ENCODE results near the gene PSMG1. TPM values are rescaled to one million over a fixed set of nuclear protein-coding genes. Genes with fewer than 3 reads are reported as not detected.

PSMG1 gene
- polyA plus RNA-seq, 4 donors, result 27.3 to 68.2 (median 48.7) TPM

DNA sequence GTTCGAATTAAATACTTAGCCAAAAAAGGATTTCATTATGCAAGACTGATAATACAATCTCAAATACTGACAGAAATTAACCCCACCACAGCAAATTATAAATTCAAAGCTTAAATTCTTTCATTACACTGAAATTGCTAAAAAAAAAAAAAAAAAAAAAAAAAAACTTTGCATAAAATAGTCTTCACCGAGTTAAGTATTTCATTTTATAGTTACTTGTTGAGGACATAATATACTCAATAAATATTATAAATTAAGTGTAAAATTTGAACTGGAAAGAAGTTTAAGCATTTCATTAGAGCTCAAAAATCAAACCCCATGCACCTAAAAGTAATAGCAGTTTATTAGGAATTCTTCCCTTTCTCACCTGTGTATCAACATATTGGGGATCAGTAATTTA, 1.9 kb upstream of the PSMG1 start:
- FAIRE-seq, result no peak
- Histone ChIP-seq H3K27me3 (ENCODE audit: control insufficient read depth in 3 of 3, insufficient read depth in 3 of 3, low read length in 3 of 3) (no peaks in the 10 kb centered on the region), H3K27ac (ENCODE audit: low read depth in 1 of 3, low read length in 2 of 3) (no peak overlapping the region), H3K4me1 (ENCODE audit: control insufficient read depth in 3 of 3, insufficient read depth in 2 of 3, low read depth in 1 of 3, low read length in 2 of 3) (no peaks in the 10 kb centered on the region), H3K36me3 (ENCODE audit: control insufficient read depth in 3 of 3, insufficient read depth in 2 of 3, low read depth in 1 of 3, low read length in 3 of 3) (peaks cover 0 to 6% (median 1%) of the 10 kb centered on the region in 3 donors), H3K9me3 (ENCODE audit: control insufficient read depth in 2 of 2, insufficient read depth in 1 of 2, low read depth in 1 of 2, low read length in 1 of 2) (no peaks in the 10 kb centered on the region), H3K4me3 (ENCODE audit: low read depth in 1 of 3, low read length in 3 of 3) (no peak overlapping the region)
- WGBS, 3 donors, result 81 to 89% (median 88%) methylated on average over 2 of the region's 2 CpGs
- DNase-seq, result no peak

- Histone ChIP-seq H3K36me3 (ENCODE audit: control insufficient read depth in 3 of 3, insufficient read depth in 2 of 3, low read depth in 1 of 3, low read length in 3 of 3) (peaks cover 0 to 6% (median 1%) of the 10 kb centered on the region in 3 donors), H3K4me3 (ENCODE audit: low read depth in 1 of 3, low read length in 3 of 3) (peak overlapping the region; percentile 55 to 94 (median 78)), H3K9me3 (ENCODE audit: control insufficient read depth in 2 of 2, insufficient read depth in 1 of 2, low read depth in 1 of 2, low read length in 1 of 2) (no peaks in the 10 kb centered on the region), H3K4me1 (ENCODE audit: control insufficient read depth in 3 of 3, insufficient read depth in 2 of 3, low read depth in 1 of 3, low read length in 2 of 3) (no peaks in the 10 kb centered on the region), H3K27ac (ENCODE audit: low read depth in 1 of 3, low read length in 2 of 3) (peak overlapping the region; percentile 81 to 96 (median 90)), H3K27me3 (ENCODE audit: control insufficient read depth in 3 of 3, insufficient read depth in 3 of 3, low read length in 3 of 3) (no peaks in the 10 kb centered on the region)
- FAIRE-seq, result no peak
- DNase-seq, result peak in 1 of 2 donors; percentile 25
- WGBS, 3 donors, result 3 to 4% (median 4%) methylated on average over 22 of the region's 22 CpGs
These were observed 1.1 kb upstream of the PSMG1 start for GRCh38 chr21:39184050-39184980.

- H3K27me3 ChIP-seq (ENCODE audit: control insufficient read depth in 3 of 3, insufficient read depth in 3 of 3, low read length in 3 of 3), result no peaks in the 10 kb centered on the region
- DNase-seq, result peak; percentile 43 to 64
These were observed 573 bp downstream of the PSMG1 start for GRCh38 chr21:39182484-39183271.

DNA sequence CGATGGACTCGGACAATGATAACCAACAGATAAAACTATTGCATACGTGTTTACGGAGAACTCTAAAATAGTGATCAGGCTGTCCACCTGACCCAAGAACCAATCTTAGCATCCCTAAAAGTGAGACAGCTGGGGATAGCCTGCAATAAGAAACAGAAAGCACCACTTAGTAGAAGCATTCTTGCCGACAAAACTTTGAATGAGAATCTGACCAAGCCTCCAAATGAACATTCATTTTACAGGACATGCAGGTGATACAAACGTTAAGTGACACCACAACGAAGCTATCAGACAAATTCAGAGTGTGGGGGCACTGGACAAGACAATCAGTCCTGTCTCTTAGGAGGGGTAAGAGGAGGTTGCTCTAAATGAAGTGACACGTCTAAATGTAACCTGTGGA, 1.2 kb downstream of the PSMG1 start:
- DNase-seq, result no peak
- FAIRE-seq, result no peak
- peak overlapping the region; percentile 25 to 94 (median 78) for H3K4me3 ChIP-seq (ENCODE audit: low read depth in 1 of 3, low read length in 3 of 3)
- peaks cover 0 to 11% (median 0%) of the 10 kb centered on the region in 3 donors for H3K36me3 ChIP-seq (ENCODE audit: control insufficient read depth in 3 of 3, insufficient read depth in 2 of 3, low read depth in 1 of 3, low read length in 3 of 3)
- H3K9me3 ChIP-seq (ENCODE audit: control insufficient read depth in 2 of 2, insufficient read depth in 1 of 2, low read depth in 1 of 2, low read length in 1 of 2), result no peaks in the 10 kb centered on the region
- H3K4me1 ChIP-seq (ENCODE audit: control insufficient read depth in 3 of 3, insufficient read depth in 2 of 3, low read depth in 1 of 3, low read length in 2 of 3), result no peaks in the 10 kb centered on the region
- H3K27me3 ChIP-seq (ENCODE audit: control insufficient read depth in 3 of 3, insufficient read depth in 3 of 3, low read length in 3 of 3), result no peaks in the 10 kb centered on the region
- no peak overlapping the region for H3K27ac ChIP-seq (ENCODE audit: low read depth in 1 of 3, low read length in 2 of 3)
- WGBS, 3 donors, result 16 to 47% (median 37%) methylated on average over 8 of the region's 8 CpGs

More at GRCh38 chr21:39182484-39183271, 573 bp downstream of the PSMG1 start:
- 0 to 2% (median 1%) methylated on average over 47 to 51 of the region's 51 CpGs for WGBS, 3 donors
- peaks cover 0 to 11% (median 0%) of the 10 kb centered on the region in 3 donors for H3K36me3 ChIP-seq (ENCODE audit: control insufficient read depth in 3 of 3, insufficient read depth in 2 of 3, low read depth in 1 of 3, low read length in 3 of 3)
- FAIRE-seq, result no peak
- peak overlapping the region; percentile 64 to 94 (median 78) for H3K4me3 ChIP-seq (ENCODE audit: low read depth in 1 of 3, low read length in 3 of 3)
- no peaks in the 10 kb centered on the region for H3K9me3 ChIP-seq (ENCODE audit: control insufficient read depth in 2 of 2, insufficient read depth in 1 of 2, low read depth in 1 of 2, low read length in 1 of 2)
- H3K4me1 ChIP-seq (ENCODE audit: control insufficient read depth in 3 of 3, insufficient read depth in 2 of 3, low read depth in 1 of 3, low read length in 2 of 3), result no peaks in the 10 kb centered on the region
- H3K27ac ChIP-seq (ENCODE audit: low read depth in 1 of 3, low read length in 2 of 3), result peak overlapping the region; percentile 57 to 96 (median 90)

GRCh38 chr21:39181205-39181818, 1.9 kb downstream of the PSMG1 start:
- no peak overlapping the region for H3K4me3 ChIP-seq (ENCODE audit: low read depth in 1 of 3, low read length in 3 of 3)
- DNase-seq (no peak), FAIRE-seq (no peak)
- 74 to 88% (median 78%) methylated on average over 4 of the region's 4 CpGs for WGBS, 3 donors
- no peaks in the 10 kb centered on the region for H3K4me1 ChIP-seq (ENCODE audit: control insufficient read depth in 3 of 3, insufficient read depth in 2 of 3, low read depth in 1 of 3, low read length in 2 of 3)
- H3K9me3 ChIP-seq (ENCODE audit: control insufficient read depth in 2 of 2, insufficient read depth in 1 of 2, low read depth in 1 of 2, low read length in 1 of 2), result no peaks in the 10 kb centered on the region
- H3K36me3 ChIP-seq (ENCODE audit: control insufficient read depth in 3 of 3, insufficient read depth in 2 of 3, low read depth in 1 of 3, low read length in 3 of 3), result peaks cover 0 to 11% (median 0%) of the 10 kb centered on the region in 3 donors
- no peaks in the 10 kb centered on the region for H3K27me3 ChIP-seq (ENCODE audit: control insufficient read depth in 3 of 3, insufficient read depth in 3 of 3, low read length in 3 of 3)
- no peak overlapping the region for H3K27ac ChIP-seq (ENCODE audit: low read depth in 1 of 3, low read length in 2 of 3)

GRCh38 chr21:39180429-39181019, 2.7 kb downstream of the PSMG1 start:
- no peaks in the 10 kb centered on the region for H3K4me1 ChIP-seq (ENCODE audit: control insufficient read depth in 3 of 3, insufficient read depth in 2 of 3, low read depth in 1 of 3, low read length in 2 of 3)
- no peak overlapping the region for H3K4me3 ChIP-seq (ENCODE audit: low read depth in 1 of 3, low read length in 3 of 3)
- no peak for DNase-seq
- H3K27me3 ChIP-seq (ENCODE audit: control insufficient read depth in 3 of 3, insufficient read depth in 3 of 3, low read length in 3 of 3), result no peaks in the 10 kb centered on the region
- WGBS, 3 donors, result 90 to 95% (median 90%) methylated on average over 2 of the region's 2 CpGs
- H3K27ac ChIP-seq (ENCODE audit: low read depth in 1 of 3, low read length in 2 of 3), result no peak overlapping the region
- peaks cover 0 to 14% (median 0%) of the 10 kb centered on the region in 3 donors for H3K36me3 ChIP-seq (ENCODE audit: control insufficient read depth in 3 of 3, insufficient read depth in 2 of 3, low read depth in 1 of 3, low read length in 3 of 3)
- H3K9me3 ChIP-seq (ENCODE audit: control insufficient read depth in 2 of 2, insufficient read depth in 1 of 2, low read depth in 1 of 2, low read length in 1 of 2), result no peaks in the 10 kb centered on the region
- FAIRE-seq, result no peak

- H3K4me3 ChIP-seq (ENCODE audit: low read depth in 1 of 3, low read length in 3 of 3), result no peak overlapping the region
- FAIRE-seq (no peak), DNase-seq (no peak)
- no peaks in the 10 kb centered on the region for H3K4me1 ChIP-seq (ENCODE audit: control insufficient read depth in 3 of 3, insufficient read depth in 2 of 3, low read depth in 1 of 3, low read length in 2 of 3)
- H3K9me3 ChIP-seq (ENCODE audit: control insufficient read depth in 2 of 2, insufficient read depth in 1 of 2, low read depth in 1 of 2, low read length in 1 of 2), result no peaks in the 10 kb centered on the region
- no peaks in the 10 kb centered on the region for H3K27me3 ChIP-seq (ENCODE audit: control insufficient read depth in 3 of 3, insufficient read depth in 3 of 3, low read length in 3 of 3)
- WGBS, 3 donors, result 85 to 91% (median 89%) methylated on average over 7 of the region's 7 CpGs
- H3K36me3 ChIP-seq (ENCODE audit: control insufficient read depth in 3 of 3, insufficient read depth in 2 of 3, low read depth in 1 of 3, low read length in 3 of 3), result peaks cover 0 to 19% (median 4%) of the 10 kb centered on the region in 3 donors
- no peak overlapping the region for H3K27ac ChIP-seq (ENCODE audit: low read depth in 1 of 3, low read length in 2 of 3)
These were observed 4.8 kb downstream of the PSMG1 start for GRCh38 chr21:39178421-39178820.

Measured in small intestine (tissue), 7 donors.